Globus pallidus (tissue), 1 donor: ENCODE data around the gene GRID2.

Source experiments
- DNase-seq: peaks from one replicate; pipeline ENCODE4 v3.0.0-alpha.2; 2015; ENCODE audit warnings: low spot score

GRID2 gene

GRCh38 chr4:92968556-92968955, 664.8 kb downstream of the GRID2 start:
- no peak for DNase-seq

- no peak for DNase-seq
Measured at GRCh38 chr4:92968996-92969395, 665.2 kb downstream of the GRID2 start.

- no peak for DNase-seq
Measured at GRCh38 chr4:92969650-92970379, 666.0 kb downstream of the GRID2 start.

GRCh38 chr4:92970996-92971395, 667.2 kb downstream of the GRID2 start:
- no peak for DNase-seq

- no peak for DNase-seq
Measured at GRCh38 chr4:92988301-92988700, 684.5 kb downstream of the GRID2 start.

- DNase-seq = no peak
Measured at GRCh38 chr4:92992758-92993157, 689.0 kb downstream of the GRID2 start.

GRCh38 chr4:92994727-92995126, 691.0 kb downstream of the GRID2 start:
- no peak for DNase-seq

- no peak for DNase-seq
Measured at GRCh38 chr4:92996533-92996932, 692.8 kb downstream of the GRID2 start.

GRCh38 chr4:93000910-93001309, 697.1 kb downstream of the GRID2 start:
- DNase-seq = no peak

- no peak for DNase-seq
Measured at GRCh38 chr4:93002240-93002639, 698.5 kb downstream of the GRID2 start.

GRCh38 chr4:93016350-93016749, 712.6 kb downstream of the GRID2 start:
- DNase-seq = no peak

- DNase-seq = no peak
Measured at GRCh38 chr4:93018243-93018642, 714.5 kb downstream of the GRID2 start.

- DNase-seq = no peak
Measured at GRCh38 chr4:93018806-93019205, 715.0 kb downstream of the GRID2 start.

GRCh38 chr4:93029769-93030168, 726.0 kb downstream of the GRID2 start:
- DNase-seq = no peak

GRCh38 chr4:93030670-93031069, 726.9 kb downstream of the GRID2 start:
- no peak for DNase-seq

- no peak for DNase-seq
Measured at GRCh38 chr4:93031431-93032098, 727.8 kb downstream of the GRID2 start.

GRCh38 chr4:93042746-93043145, 739.0 kb downstream of the GRID2 start:
- DNase-seq = no peak

GRCh38 chr4:93053140-93053539, 749.4 kb downstream of the GRID2 start:
- DNase-seq = no peak

GRCh38 chr4:93061826-93062225, 758.1 kb downstream of the GRID2 start:
- no peak for DNase-seq

- DNase-seq = no peak
Measured at GRCh38 chr4:93063325-93063724, 759.6 kb downstream of the GRID2 start.

GRCh38 chr4:93065790-93066189, 762.0 kb downstream of the GRID2 start:
- no peak for DNase-seq

- no peak for DNase-seq
Measured at GRCh38 chr4:93066749-93067148, 763.0 kb downstream of the GRID2 start.

- DNase-seq = no peak
Measured at GRCh38 chr4:93072292-93072691, 768.5 kb downstream of the GRID2 start.

GRCh38 chr4:93080316-93080715, 776.5 kb downstream of the GRID2 start:
- no peak for DNase-seq
